GM18498 (cell line): ENCODE results near the gene ZNF777.
A peak's percentile ranks its signal among the peaks of the same experiment; 100 is the strongest.
"Not testable (repeated sequence)": the region's sequence is repeated elsewhere in the genome, so short reads cannot be mapped to it uniquely, and the experiment has no call there.

Experiments used
- ATAC-seq: cut with Tn5 transposase; IDR thresholded peaks from one replicate; pipeline ENCODE4 v1.9.1; 2021; ENCODE audit warnings: mild to moderate bottlenecking, moderate library complexity; ENCODE audit not compliant: unreplicated experiment

The ZNF777 gene

DNA sequence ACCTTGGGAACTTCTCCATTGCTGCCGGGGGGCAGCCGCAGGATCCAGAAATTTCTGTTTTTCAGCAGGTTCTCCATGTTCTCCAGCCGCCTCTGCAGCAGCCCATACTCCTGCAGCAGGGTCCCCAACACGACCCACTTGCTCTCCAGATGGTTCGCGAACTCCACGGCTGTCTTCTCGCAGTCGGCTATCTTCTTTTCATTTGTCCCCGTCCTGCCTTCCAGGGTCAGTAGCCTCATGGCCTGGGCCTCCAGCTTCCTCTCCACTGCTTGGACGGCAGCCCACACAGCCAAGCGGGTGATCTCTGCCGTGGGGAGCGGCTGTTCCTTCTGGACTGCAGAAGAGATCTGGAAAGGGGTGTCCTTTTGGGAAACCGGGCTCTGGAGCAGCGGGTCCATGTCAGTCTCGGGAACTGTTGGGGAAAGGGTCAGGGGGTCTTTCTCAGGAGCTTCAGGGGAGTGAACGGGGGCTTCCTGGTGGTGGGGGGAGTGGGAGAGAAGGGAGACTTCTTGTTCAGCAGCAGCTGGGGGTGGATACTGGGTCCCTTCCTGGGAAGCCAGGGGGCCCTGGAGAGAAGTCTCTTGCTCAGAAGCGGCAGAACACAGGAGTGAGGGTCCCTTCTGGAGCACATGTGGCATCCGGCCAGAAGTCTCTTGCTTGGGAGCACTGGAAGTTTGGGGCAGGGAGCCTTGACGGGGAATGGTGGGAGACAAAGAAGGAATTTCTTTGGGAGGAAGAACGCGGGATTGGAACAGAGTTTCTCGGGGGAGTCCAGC is 5.5 kb downstream of the ZNF777 start:
- no peak for ATAC-seq

GRCh38 chr7:149454750-149455149 is 6.1 kb downstream of the ZNF777 start:
- no peak for ATAC-seq

DNA sequence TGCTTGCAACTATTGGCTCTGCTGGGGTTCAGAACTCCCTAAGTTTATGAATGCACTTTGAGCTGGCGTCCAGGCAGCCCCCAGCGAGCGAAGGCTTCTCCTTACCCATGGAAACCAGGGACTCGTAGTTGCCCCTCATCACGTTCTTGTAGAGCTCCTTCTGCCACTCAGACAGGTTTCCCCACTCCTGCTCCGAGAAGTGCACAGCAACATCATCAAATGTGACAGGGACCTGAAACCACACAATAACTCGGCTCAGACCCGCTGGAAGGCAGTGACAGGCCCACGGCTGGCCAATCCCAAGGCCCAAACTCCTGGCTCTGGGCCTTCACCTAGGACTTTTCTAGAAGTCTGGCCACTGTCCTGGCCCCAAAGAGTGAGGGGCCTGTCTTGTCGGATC is 6.9 kb downstream of the ZNF777 start:
- no peak for ATAC-seq

GRCh38 chr7:149450821-149451220 is 10.0 kb downstream of the ZNF777 start:
- no peak for ATAC-seq

- no peak for ATAC-seq
These were observed 11.0 kb downstream of the ZNF777 start for GRCh38 chr7:149449897-149450296.

DNA sequence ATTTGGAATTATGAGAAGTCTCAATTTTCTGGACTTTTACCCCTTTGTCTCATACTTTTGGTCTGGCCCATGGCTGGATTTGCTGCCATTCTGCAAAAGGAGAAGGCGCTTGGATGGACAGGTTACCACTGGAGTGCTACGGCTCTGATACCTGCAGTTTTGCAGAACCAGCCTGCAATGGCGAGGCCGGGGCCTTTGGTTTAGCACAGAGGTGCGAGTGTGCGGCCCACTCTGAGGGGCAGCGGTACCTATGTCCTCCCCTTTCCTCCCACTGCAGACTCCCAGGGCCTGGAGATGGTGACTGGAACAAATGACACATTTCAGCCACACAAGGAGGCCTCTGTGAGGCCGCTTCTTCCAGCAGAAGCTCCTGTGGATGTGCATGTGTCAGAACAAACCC is 11.9 kb downstream of the ZNF777 start:
- ATAC-seq, result no peak

GRCh38 chr7:149446026-149446425 is 14.8 kb downstream of the ZNF777 start:
- ATAC-seq, result not testable (repeated sequence)

GRCh38 chr7:149444287-149444686 is 16.6 kb downstream of the ZNF777 start:
- ATAC-seq, result no peak

DNA sequence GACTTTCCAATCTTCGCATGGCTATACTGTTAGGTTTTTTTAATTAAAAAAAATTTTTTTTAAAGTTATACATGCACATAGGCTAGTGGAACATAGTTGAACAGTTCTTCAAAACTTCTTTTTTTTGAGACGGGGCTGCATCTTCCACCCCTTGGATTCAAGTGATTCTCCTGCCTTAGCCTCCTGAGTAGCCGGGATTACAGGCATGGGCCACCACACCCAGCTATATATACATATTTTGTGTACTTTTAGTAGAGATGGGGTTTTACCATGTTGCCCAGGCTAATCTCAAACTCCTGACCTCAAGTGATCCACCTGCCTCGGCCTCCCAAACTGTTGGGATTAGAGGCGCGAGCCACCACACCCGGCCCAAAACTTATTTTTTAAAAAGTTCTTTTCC is 17.3 kb downstream of the ZNF777 start:
- ATAC-seq, result no peak

DNA sequence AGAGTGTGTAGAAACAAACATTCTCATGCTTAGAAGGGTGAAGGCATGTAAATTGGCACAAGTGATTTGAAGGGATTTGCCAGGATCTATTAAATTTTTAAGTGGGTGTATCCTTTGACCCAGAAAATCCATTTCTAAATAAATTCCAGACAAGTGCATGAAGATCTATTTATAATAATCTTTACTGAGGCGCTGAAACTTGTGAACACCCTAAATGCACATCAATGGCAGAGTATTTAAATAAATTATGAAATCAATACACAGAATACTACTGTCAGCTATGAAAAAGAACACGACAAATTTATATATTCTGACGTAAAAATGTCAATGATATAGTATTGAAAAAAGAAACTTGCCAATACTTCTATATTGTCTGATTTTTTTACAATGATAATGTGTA is 17.9 kb downstream of the ZNF777 start:
- no peak for ATAC-seq

DNA sequence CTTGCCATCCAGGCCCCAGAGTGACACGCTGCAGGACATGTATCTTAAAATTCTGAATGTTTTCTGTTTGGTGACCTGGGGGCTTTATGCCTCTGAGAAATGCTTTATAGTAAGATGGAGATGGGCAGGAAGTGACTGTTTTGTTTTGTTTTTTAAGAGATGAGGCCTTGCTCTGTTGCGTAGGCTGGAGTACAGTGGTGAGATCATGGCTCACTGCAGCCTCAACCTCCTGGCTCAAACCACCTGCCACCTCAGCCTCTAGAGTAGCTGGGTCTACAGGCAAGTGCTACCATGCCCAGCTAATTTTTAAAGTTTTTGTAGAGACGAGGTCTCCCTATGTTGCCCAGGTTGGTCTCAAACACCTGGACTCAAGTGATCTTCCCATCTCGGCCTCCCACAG is 20.6 kb downstream of the ZNF777 start:
- ATAC-seq, result no peak

- no peak for ATAC-seq
These were observed 24.5 kb downstream of the ZNF777 start for GRCh38 chr7:149436358-149436757.

- no peak for ATAC-seq
These were observed 27.7 kb downstream of the ZNF777 start for GRCh38 chr7:149433124-149433523.

DNA sequence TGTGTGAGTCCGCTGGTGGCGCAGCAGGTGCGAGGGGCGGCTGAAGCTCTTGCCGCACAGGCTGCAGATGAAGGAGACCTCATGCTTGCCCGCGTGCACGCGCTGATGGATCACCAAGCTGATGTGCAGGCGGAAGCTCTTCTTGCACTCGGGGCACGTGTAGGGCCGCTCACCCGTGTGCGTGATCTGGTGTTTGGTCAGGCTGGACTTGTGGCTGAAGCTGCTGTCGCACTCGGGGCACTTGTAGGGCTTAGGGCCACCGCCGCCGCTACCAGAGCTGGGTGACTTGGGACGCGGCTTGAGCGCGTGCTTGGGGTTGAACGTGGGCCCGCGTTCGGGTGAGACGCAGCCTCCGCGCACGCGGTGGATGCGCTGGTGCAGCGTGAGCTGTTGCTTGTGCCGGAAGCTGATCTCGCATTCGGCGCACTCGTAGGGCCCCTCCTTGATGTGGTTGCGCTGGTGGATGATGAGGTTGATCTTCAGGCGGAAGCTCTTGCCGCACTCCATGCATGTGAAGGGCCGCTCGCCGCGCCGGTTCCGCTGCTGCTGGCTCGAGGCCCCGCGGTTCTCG is 28.7 kb downstream of the ZNF777 start:
- no peak for ATAC-seq

- ATAC-seq, result no peak
These were observed 29.3 kb downstream of the ZNF777 start for GRCh38 chr7:149431486-149432120.

DNA sequence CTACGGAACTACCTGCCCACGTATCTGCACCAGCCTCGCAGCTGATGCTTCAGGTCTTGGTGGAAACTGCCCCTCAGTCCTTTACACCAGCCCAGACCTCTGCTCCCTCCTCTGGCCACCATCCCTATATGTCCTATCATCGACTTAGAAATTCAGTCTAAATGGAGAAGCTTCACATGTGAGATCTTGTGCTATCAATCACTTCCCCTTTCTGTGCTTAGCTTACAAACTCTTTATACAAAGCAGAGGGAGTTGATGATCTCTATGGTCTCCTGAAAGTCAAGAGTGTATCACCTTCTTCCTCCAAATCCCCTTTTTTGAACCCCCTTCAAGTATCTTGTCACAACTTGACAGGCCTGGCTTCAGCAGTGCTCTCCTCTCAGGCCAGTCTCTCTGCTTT is 30.7 kb downstream of the ZNF777 start:
- no peak for ATAC-seq

DNA sequence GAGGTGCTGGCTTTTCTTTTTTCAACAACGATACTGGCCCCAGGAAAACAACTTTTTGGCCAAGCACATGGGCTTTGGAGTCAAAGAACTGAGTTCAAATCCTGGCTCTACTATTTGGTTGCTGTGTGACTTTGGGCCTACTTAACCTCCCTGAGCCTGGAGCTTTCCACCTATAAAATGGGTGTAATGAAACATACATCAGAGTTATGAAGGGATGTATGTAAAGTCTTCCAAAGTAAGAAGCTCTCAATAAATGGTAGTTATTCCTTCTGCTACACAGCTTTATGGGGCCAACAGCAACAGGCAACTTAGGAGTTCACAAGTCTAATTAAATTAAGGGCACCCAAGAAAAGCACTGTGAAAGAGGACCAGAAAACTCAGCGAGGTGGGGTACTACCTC is 33.0 kb downstream of the ZNF777 start:
- no peak for ATAC-seq

DNA sequence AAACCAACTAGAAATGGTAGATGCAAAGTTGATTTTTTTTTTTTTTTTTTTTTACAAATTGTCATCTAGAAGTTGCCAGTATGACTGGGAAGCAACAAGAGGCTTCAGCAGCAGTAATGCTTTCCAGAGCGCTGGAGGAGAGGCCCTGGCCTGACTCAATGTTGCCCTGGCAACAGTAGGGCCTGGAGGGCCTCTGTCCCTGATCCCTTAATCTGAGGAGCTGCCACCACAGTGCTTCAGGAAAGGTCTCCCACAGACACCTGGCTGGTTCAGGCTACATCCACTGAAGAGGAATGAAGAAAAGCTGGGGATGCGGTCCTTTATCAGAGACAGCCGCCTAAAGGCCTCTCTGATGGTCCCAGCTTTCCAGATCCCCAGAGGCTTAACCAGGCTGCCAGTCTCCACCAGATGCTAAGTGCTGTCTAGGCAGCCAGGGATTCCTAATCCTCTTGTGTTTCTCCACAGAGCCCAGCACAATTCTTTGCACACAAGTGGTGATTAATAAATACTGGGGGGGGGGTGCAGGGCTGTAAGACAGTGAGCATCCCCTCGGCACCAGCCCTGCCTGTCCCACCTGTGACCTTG is 33.7 kb downstream of the ZNF777 start:
- no peak for ATAC-seq

DNA sequence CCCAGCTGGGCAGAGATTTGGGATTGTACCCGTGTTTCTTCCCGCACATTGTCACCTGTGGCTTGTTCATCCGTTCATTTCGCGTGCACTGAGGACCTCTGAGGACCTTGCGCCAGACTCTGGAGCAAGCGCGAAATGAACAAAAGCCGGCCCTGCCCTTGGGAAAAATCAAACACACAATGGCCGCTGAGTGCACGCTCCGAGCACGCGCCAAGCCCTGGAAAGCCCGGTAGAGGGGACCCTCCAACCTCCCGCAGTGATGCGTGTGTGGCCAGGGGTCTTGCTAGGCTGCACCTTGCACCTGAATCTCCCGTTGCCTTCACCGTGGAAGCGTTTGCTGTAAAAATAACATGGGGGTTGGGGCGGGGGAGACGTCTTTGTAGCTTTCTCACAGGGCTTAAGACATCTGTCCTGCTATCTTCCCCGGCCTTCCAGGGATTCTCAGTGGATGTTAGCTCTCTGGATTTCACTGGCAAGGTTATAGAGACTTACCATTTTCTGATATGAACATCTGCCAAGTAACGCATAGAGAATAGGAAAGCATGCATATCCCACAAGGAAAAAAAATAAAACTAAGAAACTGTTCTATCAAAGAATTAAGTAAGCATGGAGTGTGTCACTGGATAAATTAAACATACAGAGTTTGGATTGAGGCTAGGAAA is 37.3 kb downstream of the ZNF777 start:
- no peak for ATAC-seq

DNA sequence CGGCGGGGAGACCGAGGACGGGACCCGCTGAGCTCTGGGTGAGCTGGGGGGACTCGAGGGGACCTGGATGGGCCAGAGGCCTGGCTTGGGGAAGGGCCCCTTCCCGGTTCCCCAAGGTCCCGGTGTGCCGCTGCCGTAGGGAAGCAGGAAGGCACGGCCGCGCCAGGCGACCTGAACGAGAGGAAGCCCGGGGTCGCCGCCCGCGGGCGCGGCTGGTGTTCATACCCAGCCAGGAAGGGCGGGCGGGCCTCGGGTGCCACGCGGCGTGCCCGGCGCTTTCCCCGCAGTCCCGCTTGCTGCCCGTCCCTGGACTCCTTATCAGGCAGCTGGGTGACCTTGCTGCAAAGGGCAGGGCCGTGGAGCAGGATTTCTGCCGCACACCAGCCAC is 38.0 kb downstream of the ZNF777 start:
- peak; percentile 19 for ATAC-seq

DNA sequence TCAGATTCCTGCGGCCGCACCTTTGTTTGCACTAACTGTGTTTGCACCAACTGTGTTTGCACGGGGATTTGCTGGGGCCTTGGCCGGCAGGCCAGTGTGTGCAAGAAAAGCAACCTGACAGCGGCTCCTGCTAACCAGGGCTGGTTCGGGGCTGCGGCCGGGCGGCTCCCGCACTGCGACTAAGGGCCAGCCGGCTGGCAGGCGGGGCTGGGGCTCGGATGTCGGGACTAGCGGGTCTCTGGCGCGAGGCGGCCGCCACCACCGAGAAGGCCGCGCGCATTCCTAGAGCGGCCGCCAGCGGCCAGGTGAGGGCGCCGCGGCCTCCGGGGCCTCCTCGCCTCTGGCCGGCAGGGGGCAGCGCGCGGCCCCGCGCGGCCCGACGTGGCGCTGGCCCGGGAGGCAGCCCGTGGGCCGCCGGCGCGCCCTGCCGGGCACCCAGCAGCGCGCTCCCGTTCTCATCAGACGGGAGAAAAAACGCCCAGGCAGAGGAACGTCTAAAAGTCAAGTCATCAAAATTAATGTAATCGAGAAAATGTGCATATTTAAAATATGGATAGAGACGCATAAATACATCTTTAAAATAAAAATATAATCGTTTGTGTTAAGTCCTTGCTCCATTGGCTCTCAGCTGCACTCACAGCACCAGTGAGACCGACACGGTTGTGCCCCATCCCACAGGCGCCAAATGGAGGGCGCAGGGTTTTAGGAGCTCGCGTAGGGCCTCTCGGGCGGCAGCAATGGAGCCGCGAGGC is 38.5 kb downstream of the ZNF777 start:
- peak; percentile 97 for ATAC-seq
